Measurements from ENCODE around the gene AGBL1. TPM values are rescaled to one million over a fixed set of nuclear protein-coding genes. Genes with fewer than 3 reads are reported as not detected.

The AGBL1 gene
- total RNA-seq, 1 experiment from 2014 or later = not detected

- Histone ChIP-seq H3K79me1 (ENCODE audit: insufficient read depth, low read depth, low read length, poor library complexity, severe bottlenecking) (no peaks in the 10 kb centered on the region), H3K79me2 (ENCODE audit: insufficient read depth, low read length) (no peaks in the 10 kb centered on the region), H3K23me2 (ENCODE audit: insufficient read length, low read depth, low read length, poor library complexity, severe bottlenecking) (no peaks in the 10 kb centered on the region), H2AK5ac (ENCODE audit: insufficient read length, low read length) (no peak overlapping the region), H3K9me3 (ENCODE audit: control insufficient read depth, low read depth, low read length) (no peaks in the 10 kb centered on the region), H3K18ac (ENCODE audit: insufficient read length, low read depth, low read length) (no peak overlapping the region), H4K8ac (replicated peaks; ENCODE audit: insufficient read length, low read depth, low read length) (no peak overlapping the region), H4K20me1 (ENCODE audit: control insufficient read depth, insufficient read depth, insufficient read length) (no peaks in the 10 kb centered on the region), H3K23ac (ENCODE audit: insufficient read length, low read depth, low read length) (no peak overlapping the region), H3K14ac (ENCODE audit: insufficient read depth, low read length) (no peak overlapping the region), H2BK120ac (ENCODE audit: low read depth, low read length, poor library complexity, severe bottlenecking) (no peak overlapping the region), H2BK15ac (ENCODE audit: low read depth, low read length) (no peak overlapping the region), H4K91ac (ENCODE audit: insufficient read length, low read depth, low read length) (no peak overlapping the region), H3K4me1 (ENCODE audit: insufficient read depth, low read length) (no peaks in the 10 kb centered on the region; the same call in 1 of the 2 replicates), H2BK12ac (ENCODE audit: insufficient read length, low read depth, low read length) (no peak overlapping the region), H3T11ph (ENCODE audit: low read length) (no peak overlapping the region), H3K9ac (ENCODE audit: extremely low read depth, insufficient read length, low read length) (no peak overlapping the region), H4K5ac (ENCODE audit: insufficient read length, low read depth, low read length) (no peak overlapping the region), H3K27ac (ENCODE audit: insufficient read length, low read depth, low read length) (no peak overlapping the region), H3K4me2 (ENCODE audit: insufficient read depth, insufficient read length, low read length) (no peak overlapping the region), H3K4ac (ENCODE audit: low read depth, low read length) (no peak overlapping the region), H3K56ac (ENCODE audit: insufficient read length, low read depth, low read length) (no peak overlapping the region), H2BK20ac (ENCODE audit: low read depth, low read length, poor library complexity, severe bottlenecking) (no peak overlapping the region), H2BK5ac (ENCODE audit: insufficient read length, low read length) (no peak overlapping the region), H3K27me3 (ENCODE audit: insufficient read depth, low read length) (no peaks in the 10 kb centered on the region), H2AFZ (ENCODE audit: low read length) (no peak overlapping the region)
- Mint-ChIP-seq H3K9me3 (peaks cover 25 to 27% of the 10 kb centered on the region in 2 experiments), H3K4me1 (peaks cover 8 to 14% of the 10 kb centered on the region in 2 experiments), H3K27me3 (ENCODE audit: low read depth) (no peaks in the 10 kb centered on the region), H3K36me3 (ENCODE audit: insufficient read depth in 1 of 3, low read depth in 3 of 3) (peaks cover 13 to 21% (median 14%) of the 10 kb centered on the region in 3 experiments), H3K4me3 (no peak overlapping the region), H3K27ac (no peak overlapping the region)
- TF ChIP-seq CTCF (conservative IDR thresholded peaks at IDR 0.05) = no peak
- no peak for DNase-seq
Observed at GRCh38 chr15:86568378-86568777, 488.7 kb downstream of the AGBL1 start.

Data from H9 (cell line).